ENCODE results near the gene SNRPA. TPM values are rescaled to one million over a fixed set of nuclear protein-coding genes. Genes with fewer than 3 reads are reported as not detected.

SNRPA gene
- total and polyA plus RNA-seq, 2 of the 8 experiments (the other 6 are each of a cell fraction or from before 2014, with no cell fraction given) = 201 to 202 TPM

DNA sequence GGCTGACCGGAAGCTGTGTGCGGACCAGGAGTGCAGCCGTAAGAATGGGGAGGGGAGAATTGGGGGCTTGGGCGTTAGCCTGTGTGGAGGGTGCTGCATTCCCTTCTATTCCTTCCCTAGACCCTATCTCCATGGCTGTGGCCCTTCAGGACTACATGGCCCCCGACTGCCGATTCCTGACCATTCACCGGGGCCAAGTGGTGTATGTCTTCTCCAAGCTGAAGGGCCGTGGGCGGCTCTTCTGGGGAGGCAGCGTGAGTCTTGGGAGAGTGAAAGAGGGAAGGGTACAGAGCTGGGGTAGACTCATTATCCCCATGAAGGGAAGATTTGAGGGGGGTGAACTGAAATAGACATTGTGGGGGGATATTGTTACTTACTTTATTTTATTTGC lies 24.6 kb downstream of the SNRPA start:
- peak overlapping the region; percentile 86; the same call in 1 of the 2 replicates for H2AK5ac ChIP-seq (ENCODE audit: low read depth, low read length)
- no peaks in the 10 kb centered on the region for H3K79me1 ChIP-seq (ENCODE audit: low read depth, low read length)
- H3K14ac ChIP-seq (ENCODE audit: insufficient read length) = no peak overlapping the region
- H3K79me2 ChIP-seq (ENCODE audit: control insufficient read depth in 1 of 2, insufficient read depth in 2 of 2, low read length in 2 of 2) = no peaks in the 10 kb centered on the region
- H2BK5ac ChIP-seq (ENCODE audit: low read depth, low read length) = no peak overlapping the region
- H3K18ac ChIP-seq (ENCODE audit: extremely low read depth, low read length) = no peak overlapping the region
- no peak overlapping the region for H2AFZ ChIP-seq (ENCODE audit: low read length)
- peaks cover 0 to 14% (median 6%) of the 10 kb centered on the region in 4 experiments; a peak in 6 of 7 replicates for H3K4me1 ChIP-seq (replicated peaks in 1 of 4; ENCODE audit: control insufficient read depth in 3 of 4, insufficient read depth in 4 of 4, low read length in 3 of 4)
- no peaks in the 10 kb centered on the region for H3K9me3 ChIP-seq (ENCODE audit: insufficient read depth in 2 of 2, low read depth in 1 of 2, low read length in 1 of 2)
- no peak overlapping the region for H4K5ac ChIP-seq (ENCODE audit: insufficient read length, low read depth, low read length)
- CTCF ChIA-PET (ENCODE audit: partially characterized antibody) = interaction anchor here (1.0 to 3.9 kb wide), 3 partner anchors 22 to 73 kb away, joined by 4 to 29 read pairs (median 5); partner anchors contain the start of gene EGLN2
- no peak overlapping the region for H2BK20ac ChIP-seq (ENCODE audit: low read length)
- H4K8ac ChIP-seq (ENCODE audit: extremely low read depth, insufficient read depth, low read length) = no peak overlapping the region
- no peak for FAIRE-seq
- no peak overlapping the region for H4K91ac ChIP-seq (replicated peaks; ENCODE audit: insufficient read length, low read length)
- no peak overlapping the region for H3K23ac ChIP-seq (ENCODE audit: insufficient read length)
- H3K4me2 ChIP-seq (ENCODE audit: insufficient read depth in 1 of 2, low read depth in 2 of 2, low read length in 2 of 2) = no peak overlapping the region
- H3K27ac ChIP-seq (ENCODE audit: low read depth, low read length) = no peak overlapping the region; the same call in 1 of the 2 replicates
- WGBS, 2 experiments (ENCODE audit: extremely low coverage in 1 of 2, insufficient coverage in 1 of 2, insufficient read length in 1 of 2, insufficient replicate concordance in 2 of 2, low coverage in 1 of 2, low lambda C conversion rate in 2 of 2, missing lambda C conversion rate in 1 of 2) = 91% methylated on average over 10 of the region's 10 CpGs; no CpG with 5 or more reads in 1 of the 2 experiments
- H3K23me2 ChIP-seq (ENCODE audit: low read depth, low read length) = peaks cover 8% of the 10 kb centered on the region; the same call in 1 of the 2 replicates
- H3K56ac ChIP-seq (replicated peaks; ENCODE audit: insufficient read length, low read depth, low read length) = no peak overlapping the region
- H3K36me3 ChIP-seq (ENCODE audit: control insufficient read depth in 2 of 4, insufficient read depth in 4 of 4, low read length in 3 of 4) = no peaks in the 10 kb centered on the region
- peak overlapping the region; percentile 75; the same call in 1 of the 2 replicates for H2BK12ac ChIP-seq (ENCODE audit: low read depth, low read length)
- DNase-seq (ENCODE audit: low read depth in 1 of 2, low spot score in 2 of 2) = no peak
- H3K9ac ChIP-seq (replicated peaks in 1 of 4; ENCODE audit: extremely low read depth in 1 of 4, low read depth in 3 of 4, low read length in 3 of 4) = no peak overlapping the region
- H3K4ac ChIP-seq (replicated peaks; ENCODE audit: insufficient read length, low read depth, low read length) = no peak overlapping the region
- POLR2A ChIA-PET (ENCODE audit: partially characterized antibody) = interaction anchor here (0.9 to 17.9 kb wide), 5 partner anchors 8 to 85 kb away, joined by 3 to 399 read pairs (median 40); partner anchors contain the start of genes ACTMAP, EGLN2, NUMBL and SNRPA
- H2BK120ac ChIP-seq (replicated peaks; ENCODE audit: low read depth, low read length) = no peak overlapping the region
- peak overlapping the region; percentile 97; the same call in 1 of the 2 replicates for H2BK15ac ChIP-seq (ENCODE audit: low read length)
- H3K27me3 ChIP-seq (replicated peaks in 1 of 4; ENCODE audit: control insufficient read depth in 3 of 4, extremely low read depth in 1 of 4, insufficient read depth in 3 of 4, low read length in 3 of 4) = no peaks in the 10 kb centered on the region
- no peak overlapping the region for H3K4me3 ChIP-seq (ENCODE audit: extremely low read depth in 1 of 4, insufficient read depth in 2 of 4, low read depth in 3 of 4, low read length in 4 of 4)
- H4K20me1 ChIP-seq (replicated peaks in 1 of 2; ENCODE audit: control insufficient read depth in 1 of 2, insufficient read depth in 2 of 2, low read length in 2 of 2) = no peaks in the 10 kb centered on the region
- no peak for TF ChIP-seq NRF1 (IDR thresholded peaks at IDR 0.05; ENCODE audit: low read depth, low read length)
- no peak for TF ChIP-seq JUN (IDR thresholded peaks at IDR 0.05; ENCODE audit: low read depth, low read length)
- TF ChIP-seq GABPA (IDR thresholded peaks at IDR 0.05; ENCODE audit: borderline replicate concordance, insufficient read depth, low read length) = no peak
- TF ChIP-seq SUZ12 (IDR thresholded peaks at IDR 0.05; ENCODE audit: low read length) = no peak
- TF ChIP-seq, protein P1, sequence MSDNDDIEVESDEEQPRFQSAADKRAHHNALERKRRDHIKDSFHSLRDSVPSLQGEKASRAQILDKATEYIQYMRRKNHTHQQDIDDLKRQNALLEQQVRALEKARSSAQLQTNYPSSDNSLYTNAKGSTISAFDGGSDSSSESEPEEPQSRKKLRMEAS (IDR thresholded peaks at IDR 0.05) = no peak
- TF ChIP-seq PHF8 (conservative IDR thresholded peaks at IDR 0.05; ENCODE audit: low read depth, low read length) = no peak
- no peak for TF ChIP-seq POLR2AphosphoS5 (IDR thresholded peaks at IDR 0.05; ENCODE audit: low read depth, low read length)
- no peak for TF ChIP-seq BCL11A (IDR thresholded peaks at IDR 0.05; ENCODE audit: low read depth in 2 of 2, low read length in 2 of 2)
- TF ChIP-seq SAP30 (IDR thresholded peaks at IDR 0.05; ENCODE audit: insufficient read depth, insufficient replicate concordance, low read length) = no peak
- TF ChIP-seq EGR1 (IDR thresholded peaks at IDR 0.05; ENCODE audit: borderline replicate concordance, low read depth, low read length) = no peak
- no peak for TF ChIP-seq HDAC6 (IDR thresholded peaks at IDR 0.05; ENCODE audit: low read depth, low read length)
- TF ChIP-seq SRF (IDR thresholded peaks at IDR 0.05; ENCODE audit: low read depth, low read length) = no peak
- no peak for TF ChIP-seq E2F6 (IDR thresholded peaks at IDR 0.05)

All from H1 (cell line).